WERI-Rb-1 (cell line): Measurements from ENCODE around the gene ZNF529.

Experiments used
- DNase-seq: peaks from one replicate; pipeline ENCODE4 v3.0.0-alpha.2; 2020
- H3K27ac ChIP-seq: fragments of 250-450 bp; sonication (Bioruptor Pico); 2 replicates; pipeline ENCODE4 v1.5.1; 2020; ENCODE audit warnings: mild to moderate bottlenecking, moderate library complexity
- H3K27me3 ChIP-seq: fragments of 250-450 bp; sonication (Bioruptor Pico); 2 replicates; pipeline ENCODE4 v1.5.1; 2021; ENCODE audit warnings: mild to moderate bottlenecking, low read depth, moderate library complexity; ENCODE audit not compliant: insufficient read depth, severe bottlenecking
- H3K36me3 ChIP-seq: fragments of 250-450 bp; sonication (Bioruptor Pico); 2 replicates; pipeline ENCODE4 v1.5.1; 2020; ENCODE audit warnings: mild to moderate bottlenecking, moderate library complexity
- H3K4me3 ChIP-seq: 2 replicates; pipeline ENCODE4 v1.5.1; 2011; ENCODE audit warnings: low read depth, mild to moderate bottlenecking, control low read depth, low read length
- H3K9me3 ChIP-seq: fragments of 250-450 bp; sonication (Bioruptor Pico); 2 replicates; pipeline ENCODE4 v1.5.1; 2021; ENCODE audit warnings: mild to moderate bottlenecking, moderate library complexity; ENCODE audit not compliant: severe bottlenecking
- TF ChIP-seq, protein P1 (sequence below): IDR thresholded peaks from 2 replicates; pipeline ENCODE4 v1.5.1; 2011; ENCODE audit warnings: low read depth, mild to moderate bottlenecking, control low read depth, inconsistent platforms, low read length

Gene ZNF529

DNA sequence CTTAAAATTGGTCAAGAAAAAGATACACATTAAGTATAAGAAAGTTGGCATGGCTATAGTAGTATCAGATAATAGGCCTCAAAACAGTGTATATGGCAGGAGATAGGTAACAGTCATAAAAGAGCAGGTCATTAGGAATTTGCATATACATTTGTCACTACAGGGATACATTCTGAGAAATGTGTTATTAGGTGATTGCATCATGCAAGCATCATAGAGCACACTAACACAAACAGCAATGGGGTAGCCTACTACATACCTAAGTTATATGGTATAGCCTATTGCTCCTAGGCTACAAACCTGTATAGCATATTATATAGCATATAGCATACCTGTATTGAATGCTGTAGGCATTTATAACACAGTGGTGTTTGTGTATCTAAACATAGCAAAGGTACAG, 6.2 kb upstream of the ZNF529 start:
- Histone ChIP-seq H3K27me3 (no peaks in the 10 kb centered on the region), H3K4me3 (no peak overlapping the region), H3K27ac (no peak overlapping the region), H3K9me3 (no peaks in the 10 kb centered on the region), H3K36me3 (peaks cover 61% of the 10 kb centered on the region)
- TF ChIP-seq, protein P1, sequence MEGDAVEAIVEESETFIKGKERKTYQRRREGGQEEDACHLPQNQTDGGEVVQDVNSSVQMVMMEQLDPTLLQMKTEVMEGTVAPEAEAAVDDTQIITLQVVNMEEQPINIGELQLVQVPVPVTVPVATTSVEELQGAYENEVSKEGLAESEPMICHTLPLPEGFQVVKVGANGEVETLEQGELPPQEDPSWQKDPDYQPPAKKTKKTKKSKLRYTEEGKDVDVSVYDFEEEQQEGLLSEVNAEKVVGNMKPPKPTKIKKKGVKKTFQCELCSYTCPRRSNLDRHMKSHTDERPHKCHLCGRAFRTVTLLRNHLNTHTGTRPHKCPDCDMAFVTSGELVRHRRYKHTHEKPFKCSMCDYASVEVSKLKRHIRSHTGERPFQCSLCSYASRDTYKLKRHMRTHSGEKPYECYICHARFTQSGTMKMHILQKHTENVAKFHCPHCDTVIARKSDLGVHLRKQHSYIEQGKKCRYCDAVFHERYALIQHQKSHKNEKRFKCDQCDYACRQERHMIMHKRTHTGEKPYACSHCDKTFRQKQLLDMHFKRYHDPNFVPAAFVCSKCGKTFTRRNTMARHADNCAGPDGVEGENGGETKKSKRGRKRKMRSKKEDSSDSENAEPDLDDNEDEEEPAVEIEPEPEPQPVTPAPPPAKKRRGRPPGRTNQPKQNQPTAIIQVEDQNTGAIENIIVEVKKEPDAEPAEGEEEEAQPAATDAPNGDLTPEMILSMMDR: no peak
- no peak for DNase-seq

DNA sequence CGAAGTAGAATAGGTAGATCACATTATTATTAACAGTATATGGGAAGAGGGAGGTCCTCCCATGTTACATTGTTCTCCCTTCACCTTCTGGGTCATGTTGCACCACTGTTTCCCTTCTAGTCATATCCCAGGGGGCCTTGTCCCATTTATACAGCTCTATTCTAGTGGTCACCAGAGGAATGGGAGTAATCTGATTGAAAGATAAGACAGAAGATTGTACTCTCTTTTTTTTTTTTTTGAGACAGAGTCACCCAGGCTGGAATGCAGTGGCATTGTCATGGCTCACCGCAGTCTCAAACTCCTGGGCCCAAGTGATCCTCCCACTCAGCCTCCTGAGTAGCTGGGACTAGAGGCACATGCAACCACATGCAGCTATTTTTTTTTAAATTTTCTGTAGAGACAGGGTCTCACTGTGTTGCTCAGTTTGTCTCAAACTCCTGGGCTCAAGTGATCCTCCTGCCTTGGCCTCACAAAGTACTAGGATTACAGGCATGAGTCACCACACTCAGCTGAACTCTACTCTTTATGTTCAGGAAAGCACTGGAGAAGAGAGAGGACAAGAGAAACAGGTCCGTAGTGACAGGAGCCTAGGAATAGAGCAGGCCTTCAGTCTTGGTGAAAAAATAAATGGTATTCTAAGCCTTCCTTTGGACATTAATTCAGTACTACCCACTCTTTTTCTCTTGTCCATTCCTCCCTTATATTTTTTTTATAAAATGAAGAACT, 4.3 kb upstream of the ZNF529 start:
- peaks cover 54% of the 10 kb centered on the region for H3K36me3 ChIP-seq
- H3K27ac ChIP-seq: no peak overlapping the region
- no peaks in the 10 kb centered on the region for H3K9me3 ChIP-seq
- no peak overlapping the region for H3K4me3 ChIP-seq
- no peaks in the 10 kb centered on the region for H3K27me3 ChIP-seq
- TF ChIP-seq, protein P1: no peak
- no peak for DNase-seq

DNA sequence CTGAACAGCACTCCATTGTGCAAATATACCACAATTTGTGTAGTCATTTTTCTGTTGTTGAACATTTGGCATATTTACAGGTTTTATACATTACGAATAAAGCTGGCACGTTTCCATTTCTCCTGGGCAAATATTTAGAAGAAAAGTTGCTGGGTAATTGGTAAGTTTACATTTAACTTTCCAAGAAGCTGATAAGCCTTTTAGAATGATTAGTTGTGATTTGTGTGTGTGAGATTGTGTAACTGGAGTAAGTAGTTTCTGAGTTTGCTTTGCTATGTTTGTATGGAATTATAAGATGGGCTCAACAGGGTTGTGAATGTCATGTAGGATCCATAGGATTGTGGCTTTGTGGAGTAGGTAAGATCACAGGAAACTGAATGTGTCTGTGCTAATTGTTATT, 1.6 kb upstream of the ZNF529 start:
- Histone ChIP-seq H3K4me3 (no peak overlapping the region), H3K9me3 (no peaks in the 10 kb centered on the region), H3K27me3 (no peaks in the 10 kb centered on the region), H3K27ac (peak overlapping the region; percentile 75; the same call in 1 of the 2 replicates), H3K36me3 (peaks cover 45% of the 10 kb centered on the region)
- TF ChIP-seq, protein P1: no peak
- DNase-seq: no peak

DNA sequence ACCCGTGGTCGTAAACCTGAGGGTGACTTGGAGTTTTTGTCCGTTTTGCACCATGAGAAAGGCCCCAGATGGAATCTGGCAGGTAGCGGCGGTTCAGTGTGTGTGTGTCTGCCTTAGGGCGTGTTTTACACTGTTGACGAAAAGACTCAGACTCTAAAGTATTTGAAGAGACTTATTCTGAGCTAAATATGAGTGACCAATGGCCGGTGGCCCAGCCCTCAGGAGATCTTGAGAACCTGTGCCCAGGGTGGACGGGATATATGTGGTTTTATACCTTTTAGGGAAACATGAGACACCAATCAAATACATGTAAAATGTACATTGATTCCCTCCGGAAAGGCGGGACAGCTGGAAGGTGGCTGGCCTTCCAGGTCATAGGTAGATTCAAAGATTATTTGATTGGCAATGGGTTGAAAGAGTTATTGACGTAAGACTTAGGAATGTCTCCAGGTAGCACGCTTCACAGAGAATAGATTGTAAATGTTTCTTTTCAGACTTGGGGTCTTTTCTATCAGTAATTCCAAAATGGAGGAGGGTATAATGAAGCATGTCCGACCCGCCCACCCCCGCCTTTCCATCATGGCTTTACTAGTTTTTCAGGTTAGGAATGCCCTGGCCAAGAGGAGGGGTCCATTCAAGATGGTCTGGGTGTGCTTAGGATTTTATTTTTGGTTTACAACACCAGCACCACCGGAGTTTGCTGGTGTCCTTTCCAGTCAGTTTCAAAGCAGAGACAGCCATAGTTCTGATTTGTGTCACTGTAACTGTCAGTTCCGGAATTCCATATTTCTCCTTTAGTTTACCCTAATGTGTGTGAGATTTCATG, 1.0 kb upstream of the ZNF529 start:
- no peaks in the 10 kb centered on the region for H3K27me3 ChIP-seq
- TF ChIP-seq, protein P1: no peak
- H3K4me3 ChIP-seq: peak overlapping the region; percentile 97
- H3K36me3 ChIP-seq: peaks cover 38% of the 10 kb centered on the region
- peak overlapping the region; percentile 75 for H3K27ac ChIP-seq
- no peaks in the 10 kb centered on the region for H3K9me3 ChIP-seq
- DNase-seq: no peak

DNA sequence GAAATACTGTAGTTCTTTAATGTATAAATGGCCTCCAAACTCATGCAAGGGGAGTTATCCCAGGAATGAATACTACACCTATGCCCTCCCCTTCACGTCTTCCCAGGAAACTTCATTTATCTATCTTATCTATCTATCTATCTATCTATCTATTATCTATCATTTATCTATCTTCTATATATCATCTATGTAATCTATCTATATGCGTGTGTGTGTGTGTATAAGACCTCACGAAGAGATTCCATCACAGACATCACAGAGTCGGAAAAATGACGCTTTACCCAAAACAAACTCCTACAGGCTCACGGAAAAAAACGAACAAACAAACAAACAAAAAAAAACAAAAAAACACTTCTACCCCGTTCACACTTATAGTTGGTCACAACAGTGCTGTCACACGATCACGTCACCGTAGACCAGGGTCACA, 486 bp downstream of the ZNF529 start:
- Histone ChIP-seq H3K9me3 (peaks cover under 1% of the 10 kb centered on the region), H3K36me3 (peaks cover 45% of the 10 kb centered on the region), H3K4me3 (peak overlapping the region; percentile 97), H3K27me3 (no peaks in the 10 kb centered on the region), H3K27ac (peak overlapping the region; percentile 75)
- DNase-seq: no peak
- TF ChIP-seq, protein P1: no peak
